ENCODE data around the gene SYNCRIP.
"Not testable (repeated sequence)": the region's sequence is repeated elsewhere in the genome, so short reads cannot be mapped to it uniquely, and the experiment has no call there.

Gene SYNCRIP

GRCh38 chr6:85642774-85643536 lies at the start of gene SYNCRIP:
SYNCRIP (minus strand) TSS chr6:85642886; CDS start chr6:85641439, 1,447 bp downstream.
- peak; percentile 94 to 98 for DNase-seq (ENCODE audit: low read depth in 2 of 2)

- DNase-seq (ENCODE audit: low read depth in 2 of 2): no peak
Measured at GRCh38 chr6:85691478-85691877, 48.8 kb upstream of the SYNCRIP start.

- no peak for DNase-seq (ENCODE audit: low read depth in 2 of 2)
Measured at GRCh38 chr6:85690071-85690470, 47.4 kb upstream of the SYNCRIP start.

GRCh38 chr6:85685713-85686112 lies 43.0 kb upstream of the SYNCRIP start:
- DNase-seq (ENCODE audit: low read depth in 2 of 2): no peak

- DNase-seq (ENCODE audit: low read depth in 2 of 2): no peak
Measured at GRCh38 chr6:85684809-85685171, 42.1 kb upstream of the SYNCRIP start.

- DNase-seq (ENCODE audit: low read depth in 2 of 2): no peak
Measured at GRCh38 chr6:85684133-85684808, 41.6 kb upstream of the SYNCRIP start.

- not testable (repeated sequence) for DNase-seq (ENCODE audit: low read depth in 2 of 2)
Measured at GRCh38 chr6:85681899-85682298, 39.2 kb upstream of the SYNCRIP start.

GRCh38 chr6:85680388-85680787 lies 37.7 kb upstream of the SYNCRIP start:
- DNase-seq (ENCODE audit: low read depth in 2 of 2): no peak

- DNase-seq (ENCODE audit: low read depth in 2 of 2): no peak
Measured at GRCh38 chr6:85679445-85680123, 36.9 kb upstream of the SYNCRIP start.

- peak; percentile 93 to 95 for DNase-seq (ENCODE audit: low read depth in 2 of 2)
Measured at GRCh38 chr6:85678602-85679444, 36.1 kb upstream of the SYNCRIP start.

GRCh38 chr6:85678026-85678601 lies 35.4 kb upstream of the SYNCRIP start:
- no peak for DNase-seq (ENCODE audit: low read depth in 2 of 2)

- no peak for DNase-seq (ENCODE audit: low read depth in 2 of 2)
Measured at GRCh38 chr6:85677234-85677956, 34.7 kb upstream of the SYNCRIP start.

- no peak for DNase-seq (ENCODE audit: low read depth in 2 of 2)
Measured at GRCh38 chr6:85676086-85676729, 33.5 kb upstream of the SYNCRIP start.

GRCh38 chr6:85675030-85675819 lies 32.5 kb upstream of the SYNCRIP start:
- no peak for DNase-seq (ENCODE audit: low read depth in 2 of 2)

- DNase-seq (ENCODE audit: low read depth in 2 of 2): no peak
Measured at GRCh38 chr6:85674604-85675003, 31.9 kb upstream of the SYNCRIP start.

GRCh38 chr6:85673198-85674139 lies 30.8 kb upstream of the SYNCRIP start:
- DNase-seq (ENCODE audit: low read depth in 2 of 2): no peak

GRCh38 chr6:85672623-85673022 lies 29.9 kb upstream of the SYNCRIP start:
- no peak for DNase-seq (ENCODE audit: low read depth in 2 of 2)

GRCh38 chr6:85672050-85672449 lies 29.4 kb upstream of the SYNCRIP start:
- no peak for DNase-seq (ENCODE audit: low read depth in 2 of 2)
